ENCODE measurements around the gene KLHDC10.
A peak's percentile ranks its signal among the peaks of the same experiment; 100 is the strongest.

The KLHDC10 gene

GRCh38 chr7:130149281-130150139 lies 79.2 kb downstream of the KLHDC10 start:
- no peaks in the 10 kb centered on the region for H3K4me1 ChIP-seq (ENCODE audit: low read length)
- no peaks in the 10 kb centered on the region for H3K36me3 ChIP-seq (replicated peaks; ENCODE audit: low read depth, low read length)
- no peaks in the 10 kb centered on the region for H3K79me2 ChIP-seq (ENCODE audit: low read length)
- TF ChIP-seq EZH2phosphoT487 (IDR thresholded peaks at IDR 0.05; ENCODE audit: low read depth) (no peak), CTCF (IDR thresholded peaks at IDR 0.05; ENCODE audit: low read depth, low read length) (no peak)
- no peaks in the 10 kb centered on the region for H4K20me1 ChIP-seq (ENCODE audit: insufficient read depth, low read length)
- no peak overlapping the region for H3K9ac ChIP-seq (ENCODE audit: low read length)
- H3K27ac ChIP-seq (ENCODE audit: low read length): no peak overlapping the region
- H3K4me2 ChIP-seq (ENCODE audit: low read length): peak overlapping the region; percentile 39
- peak overlapping the region; percentile 39; the same call in 1 of the 2 replicates for H2AFZ ChIP-seq (ENCODE audit: low read depth, low read length)
- no peaks in the 10 kb centered on the region for H3K9me3 ChIP-seq (ENCODE audit: insufficient read depth, low read length)
- H3K27me3 ChIP-seq (ENCODE audit: low read depth, low read length): no peaks in the 10 kb centered on the region
- no peak overlapping the region; the same call in 1 of the 2 replicates for H3K4me3 ChIP-seq (ENCODE audit: low read length)

GRCh38 chr7:130150587-130150986 lies 80.3 kb downstream of the KLHDC10 start:
- TF ChIP-seq CTCF (IDR thresholded peaks at IDR 0.05; ENCODE audit: low read depth, low read length) (no peak), EZH2phosphoT487 (IDR thresholded peaks at IDR 0.05; ENCODE audit: low read depth) (no peak)
- H3K4me2 ChIP-seq (ENCODE audit: low read length): no peak overlapping the region

GRCh38 chr7:130151591-130152492 lies 81.5 kb downstream of the KLHDC10 start:
- Histone ChIP-seq H3K4me2 (ENCODE audit: low read length) (no peak overlapping the region), H3K79me2 (ENCODE audit: low read length) (no peaks in the 10 kb centered on the region), H2AFZ (ENCODE audit: low read depth, low read length) (no peak overlapping the region), H3K4me3 (ENCODE audit: low read length) (no peak overlapping the region), H3K27me3 (ENCODE audit: low read depth, low read length) (no peaks in the 10 kb centered on the region), H3K9ac (ENCODE audit: low read length) (no peak overlapping the region), H4K20me1 (ENCODE audit: insufficient read depth, low read length) (no peaks in the 10 kb centered on the region), H3K9me3 (ENCODE audit: insufficient read depth, low read length) (no peaks in the 10 kb centered on the region), H3K4me1 (ENCODE audit: low read length) (no peaks in the 10 kb centered on the region), H3K36me3 (replicated peaks; ENCODE audit: low read depth, low read length) (no peaks in the 10 kb centered on the region), H3K27ac (ENCODE audit: low read length) (no peak overlapping the region)
- TF ChIP-seq EZH2phosphoT487 (IDR thresholded peaks at IDR 0.05; ENCODE audit: low read depth): no peak
- TF ChIP-seq CTCF (IDR thresholded peaks at IDR 0.05; ENCODE audit: low read depth, low read length): no peak

More at GRCh38 chr7:130150587-130150986, 80.3 kb downstream of the KLHDC10 start:
- Histone ChIP-seq H3K4me1 (ENCODE audit: low read length) (no peaks in the 10 kb centered on the region), H2AFZ (ENCODE audit: low read depth, low read length) (no peak overlapping the region), H3K9me3 (ENCODE audit: insufficient read depth, low read length) (no peaks in the 10 kb centered on the region), H3K4me3 (ENCODE audit: low read length) (no peak overlapping the region), H3K9ac (ENCODE audit: low read length) (no peak overlapping the region), H3K27ac (ENCODE audit: low read length) (no peak overlapping the region), H3K27me3 (ENCODE audit: low read depth, low read length) (no peaks in the 10 kb centered on the region), H3K36me3 (replicated peaks; ENCODE audit: low read depth, low read length) (no peaks in the 10 kb centered on the region), H3K79me2 (ENCODE audit: low read length) (no peaks in the 10 kb centered on the region), H4K20me1 (ENCODE audit: insufficient read depth, low read length) (no peaks in the 10 kb centered on the region)
